DOHH2 (cell line): ENCODE results near the gene POLR2J.

Experiments used
- CTCF ChIP-seq: fragments of 200-600 bp; sonication (generic); IDR thresholded peaks from one replicate; pipeline ENCODE4 v1.5.1; 2014; ENCODE audit warnings: antibody characterized with exemption, mild to moderate bottlenecking, low read depth, low read length; ENCODE audit not compliant: poor library complexity, severe bottlenecking
- EZH2phosphoT487 ChIP-seq: fragments of 200-600 bp; sonication (generic); IDR thresholded peaks from 2 replicates; pipeline ENCODE4 v1.6.1; 2017; ENCODE audit warnings: borderline replicate concordance, mild to moderate bottlenecking, antibody characterized with exemption, low read length, moderate library complexity, mixed read lengths

- no peak for TF ChIP-seq CTCF
- no peak for TF ChIP-seq EZH2phosphoT487
These were observed 42.6 kb downstream of the POLR2J start for GRCh38 chr7:102436118-102436517.
